Hematopoietic multipotent progenitor cell treated with erythropoietin and hydrocortisone succinate and interleukin-3 and kit ligand, for 15 days (in vitro differentiated cells): ENCODE measurements around the gene GTF2F1.
"Not testable (repeated sequence)": the region's sequence is repeated elsewhere in the genome, so short reads cannot be mapped to it uniquely, and the experiment has no call there.

Experiments used
- DNase-seq: peaks from one replicate; pipeline ENCODE4 v3.0.0-alpha.2; 2015; ENCODE audit warnings: low spot score

Gene GTF2F1

DNA sequence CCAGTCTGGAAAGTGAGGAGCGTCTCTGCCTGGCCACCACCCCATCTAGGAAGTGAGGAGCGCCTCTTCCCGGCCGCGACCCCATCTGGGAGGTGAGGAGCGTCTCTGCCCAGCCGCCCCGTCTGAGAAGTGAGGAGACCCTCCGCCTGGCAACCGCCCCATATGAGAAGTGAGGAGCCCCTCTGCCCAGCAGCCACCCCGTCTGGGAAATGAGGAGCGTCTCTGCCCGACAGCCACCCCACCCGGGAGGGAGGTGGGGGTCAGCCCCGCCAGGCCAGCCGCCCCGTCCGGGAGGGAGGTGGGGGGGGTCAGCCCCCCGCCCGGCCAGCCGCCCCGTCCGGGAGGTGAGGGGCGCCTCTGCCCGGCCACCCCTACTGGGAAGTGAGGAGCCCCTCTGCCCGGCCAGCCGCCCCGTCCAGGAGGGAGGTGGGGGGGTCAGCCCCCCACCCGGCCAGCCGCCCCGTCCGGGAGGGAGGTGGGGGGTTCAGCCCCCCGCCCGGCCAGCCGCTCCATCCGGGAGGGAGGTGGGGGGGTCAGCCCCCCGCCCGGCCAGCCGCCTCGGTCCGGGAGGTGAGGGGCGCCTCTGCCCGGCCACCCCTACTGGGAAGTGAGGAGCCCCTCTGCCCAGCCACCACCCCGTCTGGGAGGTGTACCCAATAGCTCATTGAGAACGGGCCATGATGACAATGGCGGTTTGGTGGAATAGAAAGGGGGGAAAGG lies 37.5 kb downstream of the GTF2F1 start:
- not testable (repeated sequence) for DNase-seq

DNA sequence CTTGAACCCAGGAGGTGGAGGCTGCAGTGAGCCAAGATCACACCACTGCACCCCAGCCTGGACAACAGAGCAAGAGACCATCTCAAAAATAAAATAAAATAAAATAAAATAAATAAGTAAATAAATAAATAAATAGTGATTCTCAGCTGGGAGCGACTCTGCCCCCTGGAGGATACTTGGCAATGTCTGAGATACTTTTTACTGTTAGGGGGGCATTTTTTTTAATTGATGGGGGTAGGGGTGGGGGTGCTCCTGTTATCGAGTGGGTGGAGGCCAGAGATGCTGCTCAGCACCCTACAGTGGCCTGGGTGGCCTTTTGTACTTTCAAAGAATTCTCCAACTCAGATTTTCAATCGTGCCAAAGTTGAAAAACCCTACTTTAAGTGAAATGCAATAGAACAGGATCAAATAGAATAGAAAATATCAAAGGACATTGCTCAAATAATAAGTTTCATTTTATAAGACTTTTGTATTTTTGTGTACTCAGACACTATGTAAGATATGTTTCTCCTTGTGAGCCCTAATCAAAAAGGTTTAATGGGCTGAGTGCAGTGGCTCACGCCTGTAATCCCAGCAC lies 38.8 kb downstream of the GTF2F1 start:
- DNase-seq: no peak

DNA sequence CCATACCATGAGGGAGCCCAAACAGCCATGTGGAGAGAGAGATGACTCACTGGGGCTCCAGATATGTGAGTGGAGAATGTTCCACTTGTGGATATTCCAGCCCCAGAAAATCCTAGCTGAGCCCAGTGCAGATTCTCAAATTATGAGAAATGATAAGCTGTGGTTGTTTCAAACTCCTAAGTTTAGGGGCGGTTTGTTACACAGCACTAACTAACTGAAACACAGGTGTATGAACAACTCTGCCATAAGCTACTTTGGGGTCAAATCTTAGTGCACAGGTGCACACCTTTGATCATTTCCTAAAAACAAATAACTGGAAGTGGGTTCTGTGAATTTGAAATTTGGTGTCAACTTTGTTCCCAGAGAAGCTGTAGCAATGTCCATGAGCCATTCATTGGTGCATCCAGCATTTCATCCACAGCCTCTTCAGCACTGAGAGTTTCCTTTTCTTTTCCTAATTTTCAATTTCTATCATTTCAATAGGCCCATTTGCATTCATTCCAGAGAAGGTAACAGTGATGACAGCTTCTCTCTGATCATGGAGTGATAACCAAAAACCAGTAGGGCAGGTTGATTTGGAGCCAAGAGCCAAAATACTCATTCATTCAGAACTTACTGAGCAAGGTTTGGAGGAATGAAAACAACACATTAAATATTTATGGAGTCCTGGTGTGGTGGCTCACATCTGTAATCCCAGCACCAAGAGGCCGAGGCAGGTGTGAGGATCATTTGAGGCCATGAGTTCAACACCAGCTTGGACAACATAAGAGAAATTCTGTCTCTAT lies 40.4 kb downstream of the GTF2F1 start:
- DNase-seq: no peak

DNA sequence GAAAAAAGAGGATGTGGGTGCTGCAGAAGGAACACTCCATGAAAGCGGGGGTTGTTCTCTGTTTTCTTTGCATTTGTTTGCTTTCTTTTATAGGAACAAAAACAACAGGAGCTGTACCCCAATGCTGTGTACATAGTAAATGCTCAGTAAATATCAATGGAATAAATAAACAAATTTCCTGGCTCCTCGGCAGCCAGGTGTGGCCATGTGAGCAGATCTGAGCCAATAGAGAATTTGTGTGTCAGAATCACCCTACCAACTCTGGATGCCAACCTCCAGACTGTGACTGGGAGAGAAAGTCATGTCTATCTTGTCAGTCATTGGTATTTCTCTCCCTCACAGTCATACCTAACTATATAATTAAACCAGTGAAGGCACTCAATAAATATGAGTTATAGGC lies 42.3 kb downstream of the GTF2F1 start:
- DNase-seq: no peak

DNA sequence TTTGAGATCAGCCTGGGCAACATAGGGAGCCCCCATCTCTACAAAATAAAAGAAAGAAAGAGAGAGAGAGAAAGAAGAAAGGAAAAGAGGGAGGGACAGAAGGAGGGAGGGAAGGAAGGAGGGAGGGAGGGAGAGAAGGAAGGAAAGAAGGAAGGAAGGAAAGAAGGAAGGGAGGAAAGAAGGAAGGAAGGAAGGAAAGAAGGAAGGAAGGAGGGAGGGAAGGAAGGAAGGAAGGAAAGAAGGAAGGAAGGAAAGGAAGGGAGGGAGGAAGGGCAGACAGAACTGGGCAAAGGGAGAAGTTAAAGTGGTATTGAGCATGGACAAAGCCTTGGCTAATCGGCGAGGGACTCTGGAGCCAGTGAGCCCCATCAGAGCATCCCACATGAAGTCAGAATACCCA lies 43.7 kb downstream of the GTF2F1 start:
- not testable (repeated sequence) for DNase-seq

DNA sequence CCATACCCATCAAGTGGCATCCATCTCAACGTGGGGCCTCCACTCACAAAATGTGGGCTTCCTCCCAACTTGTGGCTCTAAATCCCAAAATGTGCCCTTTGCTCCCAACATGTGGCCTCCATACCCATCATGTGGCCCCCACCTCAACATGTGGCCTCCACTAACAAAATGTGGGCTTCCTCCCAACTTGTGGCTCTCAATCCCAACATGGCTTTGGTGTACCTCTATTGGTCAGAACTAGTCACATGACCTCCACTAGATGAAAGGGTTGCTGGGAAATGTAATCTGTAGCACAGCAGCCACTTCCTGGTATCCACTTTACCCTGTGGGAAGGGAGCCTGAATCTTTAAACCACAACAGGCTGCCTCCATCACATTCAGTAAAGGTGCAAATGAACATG lies 49.5 kb downstream of the GTF2F1 start:
- DNase-seq: no peak

DNA sequence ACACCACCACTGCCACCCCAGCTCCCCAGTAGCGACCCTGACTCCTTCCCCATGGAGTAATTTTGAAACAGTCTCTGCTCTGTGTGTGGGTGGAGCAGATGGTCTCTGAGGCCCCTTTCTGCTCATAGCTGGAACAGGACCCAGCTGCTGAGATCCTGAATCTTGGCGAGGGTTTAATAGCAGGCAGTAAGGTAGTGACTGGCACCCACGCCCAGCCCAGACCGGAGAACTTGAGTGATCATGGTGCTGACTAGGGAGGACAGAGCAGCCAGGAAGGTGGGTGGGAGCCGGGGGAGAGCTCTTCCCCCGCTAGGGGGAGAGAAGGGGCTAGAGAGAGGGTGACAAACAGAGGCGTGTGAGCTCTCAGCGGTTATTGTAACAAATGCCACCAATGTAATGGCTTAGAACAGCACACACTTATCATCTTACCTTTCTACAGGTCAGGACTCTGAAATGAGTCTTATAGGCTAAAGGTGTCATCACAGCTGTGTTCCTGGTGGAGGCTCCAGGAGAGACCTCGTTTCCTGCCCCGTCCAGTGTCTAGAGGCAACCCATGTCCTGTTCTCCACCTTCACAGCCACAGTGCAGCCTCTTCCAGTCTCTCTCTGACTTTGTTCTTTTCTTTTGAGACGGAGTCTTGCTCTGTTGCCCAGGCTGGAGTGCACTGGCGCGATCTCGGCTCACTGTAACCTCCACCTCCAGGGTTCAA lies 52.3 kb downstream of the GTF2F1 start:
- DNase-seq: no peak

DNA sequence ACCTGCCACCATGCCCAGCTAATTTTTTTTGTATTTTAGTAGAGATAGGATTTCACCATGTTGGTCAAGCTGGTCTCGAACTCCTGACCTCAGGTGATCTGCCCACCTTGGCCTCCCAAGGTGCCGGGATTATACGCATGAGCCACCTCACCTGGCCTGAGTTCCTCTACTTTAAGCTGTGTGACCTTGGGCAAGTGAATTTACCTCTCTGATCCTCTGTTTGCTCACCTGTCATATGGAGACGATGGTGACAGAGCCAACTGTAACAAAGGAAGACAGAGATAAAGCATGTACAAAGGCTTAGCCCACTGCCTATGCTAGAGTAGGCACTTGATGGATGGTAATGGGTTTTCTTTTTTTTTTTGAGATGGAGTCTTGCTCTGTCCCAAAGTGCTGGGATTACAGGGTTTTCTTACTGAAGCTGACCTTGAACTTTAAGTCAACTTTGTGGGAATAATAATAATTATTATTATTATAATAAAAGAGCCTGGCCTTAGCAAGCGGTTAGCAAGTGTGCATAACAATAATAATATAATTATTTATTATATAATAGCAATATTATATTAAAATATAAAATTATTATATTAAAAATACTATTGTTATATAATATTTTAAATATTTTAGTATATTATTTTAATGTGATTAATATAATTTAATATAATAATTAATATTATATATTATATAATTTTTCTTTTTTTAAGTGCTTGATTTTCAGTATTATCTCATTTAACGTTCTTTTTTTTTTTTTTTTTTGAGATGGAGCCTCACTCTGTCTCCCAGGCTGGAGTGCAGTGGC lies 58.3 kb downstream of the GTF2F1 start:
- DNase-seq: no peak

DNA sequence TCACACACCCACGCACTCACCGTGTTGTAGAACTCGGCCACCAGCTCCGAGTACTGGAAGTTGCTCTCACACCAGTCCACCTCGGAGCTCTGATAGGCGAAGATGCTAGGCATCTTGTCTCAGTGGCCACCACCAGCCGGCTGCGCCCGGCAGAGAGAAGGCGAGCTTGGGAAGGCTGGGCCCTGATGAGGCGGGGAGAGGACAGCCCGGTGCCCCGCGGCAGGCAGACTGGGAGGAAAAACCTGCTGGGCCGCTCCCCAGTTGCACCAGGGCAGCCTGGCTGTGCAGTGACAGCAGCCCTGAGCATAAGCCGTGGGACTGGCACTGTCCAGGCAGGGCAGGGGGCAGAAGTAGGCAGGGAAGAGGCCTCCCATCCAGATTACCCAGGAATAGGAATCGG lies 59.5 kb downstream of the GTF2F1 start, which contains the start of gene ACER1:
Gene ACER1 (minus strand): TSS at position 174 of the 400 bp plus-strand sequence. CDS start 61 bp downstream, at position 113.
- DNase-seq: no peak
